SJSA1 (cell line): ENCODE measurements around the gene TXNDC15. TPM values are rescaled to one million over a fixed set of nuclear protein-coding genes. Genes with fewer than 3 reads are reported as not detected.
"Not testable (repeated sequence)": the region's sequence is repeated elsewhere in the genome, so short reads cannot be mapped to it uniquely, and the experiment has no call there.

Experiments used
- DNase-seq, 2 experiments: peaks; one replicate each; pipeline ENCODE4 v3.0.0-alpha.2; 2015 to 2020; ENCODE audit warnings: low spot score in 2 of 2, low read depth in 1 of 2
- H3K27ac ChIP-seq: fragments of 250-450 bp; sonication (Bioruptor Pico); 2 replicates; pipeline ENCODE4 v1.5.1; 2020; ENCODE audit warnings: mild to moderate bottlenecking, moderate library complexity
- H3K27me3 ChIP-seq: fragments of 250-450 bp; sonication (Bioruptor Pico); replicated peaks from 2 replicates; pipeline ENCODE4 v1.5.1; 2020; ENCODE audit warnings: mild to moderate bottlenecking, moderate library complexity
- H3K36me3 ChIP-seq: fragments of 250-450 bp; sonication (Bioruptor Pico); 2 replicates; pipeline ENCODE4 v1.5.1; 2020; ENCODE audit warnings: mild to moderate bottlenecking
- H3K4me1 ChIP-seq: fragments of 250-450 bp; sonication (Bioruptor Pico); replicated peaks from 2 replicates; pipeline ENCODE4 v1.6.1; 2021; ENCODE audit warnings: mild to moderate bottlenecking
- H3K4me3 ChIP-seq: fragments of 250-450 bp; sonication (Bioruptor Pico); 2 replicates; pipeline ENCODE4 v1.5.1; 2020; ENCODE audit warnings: mild to moderate bottlenecking
- H3K9me3 ChIP-seq: fragments of 250-450 bp; sonication (Bioruptor Pico); replicated peaks from 2 replicates; pipeline ENCODE4 v1.5.1; 2020; ENCODE audit warnings: mild to moderate bottlenecking
- total RNA-seq: library from RNA; depleted of rRNA; stranded (reverse); fragments of >200 nt; shearing (Covaris generic); gene quantifications from 2 replicates; pipeline ENCODE4 v1.2.3, GENCODE V29; 2014; rRNA removed

Gene TXNDC15
- total RNA-seq = 108 and 253 TPM in 2 replicates

- Histone ChIP-seq H3K9me3 (no peaks in the 10 kb centered on the region), H3K36me3 (peaks cover 4% of the 10 kb centered on the region), H3K27me3 (no peaks in the 10 kb centered on the region), H3K4me3 (peak within 1 kb of the TSS; percentile 79), H3K27ac (peak within 1 kb of the TSS; percentile 70), H3K4me1 (peaks cover 18% of the 10 kb centered on the region)
- DNase-seq = peak; percentile 91 to 93
Measured at GRCh38 chr5:134873987-134874830, at the start of gene TXNDC15. TSS of gene TXNDC15 (plus strand) at chr5:134874371. CDS start at chr5:134874428, 57 bp downstream.

GRCh38 chr5:134824681-134825080 is 49.5 kb upstream of the TXNDC15 start:
- DNase-seq = peak in 1 of 2 experiments; percentile 30
- Histone ChIP-seq H3K9me3 (no peaks in the 10 kb centered on the region), H3K27me3 (no peaks in the 10 kb centered on the region), H3K4me3 (no peak overlapping the region), H3K27ac (no peak overlapping the region), H3K36me3 (peaks cover 92% of the 10 kb centered on the region), H3K4me1 (no peaks in the 10 kb centered on the region)

GRCh38 chr5:134825212-134825611 is 49.0 kb upstream of the TXNDC15 start:
- DNase-seq = no peak
- no peaks in the 10 kb centered on the region for H3K4me1 ChIP-seq
- H3K9me3 ChIP-seq = no peaks in the 10 kb centered on the region
- no peak overlapping the region for H3K4me3 ChIP-seq
- H3K27me3 ChIP-seq = no peaks in the 10 kb centered on the region
- no peak overlapping the region for H3K27ac ChIP-seq
- H3K36me3 ChIP-seq = peaks cover 88% of the 10 kb centered on the region

- no peaks in the 10 kb centered on the region for H3K27me3 ChIP-seq
- H3K27ac ChIP-seq = peak overlapping the region; percentile 55
- H3K4me3 ChIP-seq = no peak overlapping the region
- DNase-seq = peak in 1 of 2 experiments; percentile 68
- peaks cover 75% of the 10 kb centered on the region for H3K36me3 ChIP-seq
- no peaks in the 10 kb centered on the region for H3K9me3 ChIP-seq
- peaks cover 28% of the 10 kb centered on the region for H3K4me1 ChIP-seq
Measured at GRCh38 chr5:134833340-134834032, 40.7 kb upstream of the TXNDC15 start.

GRCh38 chr5:134835623-134836022 is 38.5 kb upstream of the TXNDC15 start:
- Histone ChIP-seq H3K4me3 (no peak overlapping the region), H3K4me1 (peaks cover 28% of the 10 kb centered on the region), H3K36me3 (peaks cover 76% of the 10 kb centered on the region), H3K27ac (no peak overlapping the region), H3K27me3 (no peaks in the 10 kb centered on the region), H3K9me3 (no peaks in the 10 kb centered on the region)
- DNase-seq = no peak

- Histone ChIP-seq H3K27ac (no peak overlapping the region), H3K27me3 (no peaks in the 10 kb centered on the region), H3K4me3 (no peak overlapping the region), H3K36me3 (peaks cover 70% of the 10 kb centered on the region), H3K9me3 (no peaks in the 10 kb centered on the region), H3K4me1 (peaks cover 28% of the 10 kb centered on the region)
- no peak for DNase-seq
Measured at GRCh38 chr5:134837530-134838181, 36.5 kb upstream of the TXNDC15 start.

- H3K4me3 ChIP-seq, H3K27me3 ChIP-seq, H3K27ac ChIP-seq, DNase-seq, H3K9me3 ChIP-seq: not testable (repeated sequence)
- Histone ChIP-seq H3K36me3 (peaks cover 65% of the 10 kb centered on the region), H3K4me1 (peaks cover 24% of the 10 kb centered on the region)
Measured at GRCh38 chr5:134838361-134838760, 35.8 kb upstream of the TXNDC15 start.

- peaks cover 20% of the 10 kb centered on the region for H3K4me1 ChIP-seq
- no peaks in the 10 kb centered on the region for H3K27me3 ChIP-seq
- no peak overlapping the region for H3K4me3 ChIP-seq
- H3K27ac ChIP-seq = no peak overlapping the region
- no peak for DNase-seq
- H3K36me3 ChIP-seq = peaks cover 47% of the 10 kb centered on the region
- H3K9me3 ChIP-seq = no peaks in the 10 kb centered on the region
Measured at GRCh38 chr5:134840811-134841210, 33.4 kb upstream of the TXNDC15 start.

GRCh38 chr5:134844252-134844651 is 29.9 kb upstream of the TXNDC15 start:
- Histone ChIP-seq H3K27me3 (no peaks in the 10 kb centered on the region), H3K27ac (no peak overlapping the region), H3K36me3 (peaks cover 45% of the 10 kb centered on the region), H3K4me1 (peaks cover 31% of the 10 kb centered on the region), H3K9me3 (no peaks in the 10 kb centered on the region), H3K4me3 (no peak overlapping the region)
- no peak for DNase-seq

GRCh38 chr5:134845335-134845851 is 28.8 kb upstream of the TXNDC15 start:
- no peaks in the 10 kb centered on the region for H3K9me3 ChIP-seq
- no peaks in the 10 kb centered on the region for H3K27me3 ChIP-seq
- peaks cover 44% of the 10 kb centered on the region for H3K36me3 ChIP-seq
- no peak for DNase-seq
- peak overlapping the region; percentile 64 for H3K27ac ChIP-seq
- peaks cover 38% of the 10 kb centered on the region for H3K4me1 ChIP-seq
- peak overlapping the region; percentile 77 for H3K4me3 ChIP-seq

GRCh38 chr5:134845852-134846640 is 28.1 kb upstream of the TXNDC15 start, which contains the start of gene C5orf24:
TSS of gene C5orf24 (plus strand) at chr5:134845968. CDS start at chr5:134854901, 8,933 bp downstream.
- no peaks in the 10 kb centered on the region for H3K27me3 ChIP-seq
- peaks cover 43% of the 10 kb centered on the region for H3K4me1 ChIP-seq
- peak; percentile 97 for DNase-seq
- no peaks in the 10 kb centered on the region for H3K9me3 ChIP-seq
- peak within 1 kb of the TSS; percentile 64 for H3K27ac ChIP-seq
- peaks cover 44% of the 10 kb centered on the region for H3K36me3 ChIP-seq
- peak within 1 kb of the TSS; percentile 77 for H3K4me3 ChIP-seq

- peak overlapping the region; percentile 64 for H3K27ac ChIP-seq
- H3K36me3 ChIP-seq = peaks cover 47% of the 10 kb centered on the region
- DNase-seq = no peak
- no peaks in the 10 kb centered on the region for H3K9me3 ChIP-seq
- no peaks in the 10 kb centered on the region for H3K27me3 ChIP-seq
- H3K4me3 ChIP-seq = peak overlapping the region; percentile 77
- H3K4me1 ChIP-seq = peaks cover 49% of the 10 kb centered on the region
Measured at GRCh38 chr5:134846641-134846960, 27.6 kb upstream of the TXNDC15 start.

GRCh38 chr5:134849434-134849933 is 24.7 kb upstream of the TXNDC15 start:
- not testable (repeated sequence) for H3K27me3 ChIP-seq, H3K27ac ChIP-seq, H3K9me3 ChIP-seq, DNase-seq, H3K4me3 ChIP-seq
- H3K4me1 ChIP-seq = peaks cover 40% of the 10 kb centered on the region
- peaks cover 67% of the 10 kb centered on the region for H3K36me3 ChIP-seq
